ENCODE data around the gene GORASP2.

DNA sequence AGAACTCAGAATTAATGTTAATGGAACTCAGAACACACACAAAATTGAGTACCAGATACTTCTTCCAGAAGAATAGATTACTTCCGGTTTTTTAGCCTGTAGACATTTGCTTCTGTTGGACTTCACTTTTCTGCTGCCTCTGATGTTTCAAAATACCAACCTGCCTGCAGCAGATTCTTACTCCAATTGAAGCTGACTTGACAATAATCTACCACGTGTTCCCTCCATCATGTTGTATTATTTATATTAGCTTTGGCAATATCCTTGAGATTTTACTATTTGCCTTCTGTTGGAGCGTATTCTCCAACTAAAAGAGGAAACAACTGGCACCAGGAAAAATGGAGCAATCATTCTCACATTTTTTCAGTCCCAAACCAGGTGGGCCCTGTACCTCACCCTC lies 3.1 kb upstream of the GORASP2 start:
- TF ChIP-seq, protein P1, sequence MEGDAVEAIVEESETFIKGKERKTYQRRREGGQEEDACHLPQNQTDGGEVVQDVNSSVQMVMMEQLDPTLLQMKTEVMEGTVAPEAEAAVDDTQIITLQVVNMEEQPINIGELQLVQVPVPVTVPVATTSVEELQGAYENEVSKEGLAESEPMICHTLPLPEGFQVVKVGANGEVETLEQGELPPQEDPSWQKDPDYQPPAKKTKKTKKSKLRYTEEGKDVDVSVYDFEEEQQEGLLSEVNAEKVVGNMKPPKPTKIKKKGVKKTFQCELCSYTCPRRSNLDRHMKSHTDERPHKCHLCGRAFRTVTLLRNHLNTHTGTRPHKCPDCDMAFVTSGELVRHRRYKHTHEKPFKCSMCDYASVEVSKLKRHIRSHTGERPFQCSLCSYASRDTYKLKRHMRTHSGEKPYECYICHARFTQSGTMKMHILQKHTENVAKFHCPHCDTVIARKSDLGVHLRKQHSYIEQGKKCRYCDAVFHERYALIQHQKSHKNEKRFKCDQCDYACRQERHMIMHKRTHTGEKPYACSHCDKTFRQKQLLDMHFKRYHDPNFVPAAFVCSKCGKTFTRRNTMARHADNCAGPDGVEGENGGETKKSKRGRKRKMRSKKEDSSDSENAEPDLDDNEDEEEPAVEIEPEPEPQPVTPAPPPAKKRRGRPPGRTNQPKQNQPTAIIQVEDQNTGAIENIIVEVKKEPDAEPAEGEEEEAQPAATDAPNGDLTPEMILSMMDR (conservative IDR thresholded peaks at IDR 0.05; ENCODE audit: low read depth in 2 of 2), result no peak
- no peak for TF ChIP-seq POLR2AphosphoS5 (IDR thresholded peaks at IDR 0.05; ENCODE audit: low read depth)
- no peak for TF ChIP-seq EZH2phosphoT487 (IDR thresholded peaks at IDR 0.05; ENCODE audit: unreplicated experiment)
